ENCODE measurements around the gene TTC7B. TPM values are rescaled to one million over a fixed set of nuclear protein-coding genes. Genes with fewer than 3 reads are reported as not detected.

Gene TTC7B
- total and polyA plus RNA-seq, 2 experiments from 2014 or later, result 68.1 to 75.8 TPM

GRCh38 chr14:90556012-90556477 lies 260.2 kb downstream of the TTC7B start:
- H3K4me3 ChIP-seq, result no peak overlapping the region
- no peak for TF ChIP-seq CTCF (IDR thresholded peaks at IDR 0.05; ENCODE audit: low read depth, low read length)
- no peaks in the 10 kb centered on the region for H3K36me3 ChIP-seq
- no peaks in the 10 kb centered on the region for H3K9me3 ChIP-seq (ENCODE audit: low read depth)
- DNase-seq (ENCODE audit: low read depth in 1 of 2, low spot score in 1 of 2), result peak in 1 of 2 donors; percentile 82
- peaks cover 13% of the 10 kb centered on the region for H3K4me1 ChIP-seq (ENCODE audit: low read depth)
- H3K27me3 ChIP-seq, result no peaks in the 10 kb centered on the region
- peak overlapping the region; percentile 2 for H3K27ac ChIP-seq

- H3K27ac ChIP-seq, result no peak overlapping the region
- H3K36me3 ChIP-seq, result no peaks in the 10 kb centered on the region
- TF ChIP-seq CTCF (IDR thresholded peaks at IDR 0.05; ENCODE audit: low read depth, low read length), result no peak
- no peak overlapping the region for H3K4me3 ChIP-seq
- peaks cover 13% of the 10 kb centered on the region for H3K4me1 ChIP-seq (ENCODE audit: low read depth)
- H3K27me3 ChIP-seq, result no peaks in the 10 kb centered on the region
- DNase-seq (ENCODE audit: low read depth in 1 of 2, low spot score in 1 of 2), result no peak
- H3K9me3 ChIP-seq (ENCODE audit: low read depth), result no peaks in the 10 kb centered on the region
Observed at GRCh38 chr14:90555126-90556011, 260.9 kb downstream of the TTC7B start.

GRCh38 chr14:90554341-90554740 lies 261.9 kb downstream of the TTC7B start:
- H3K9me3 ChIP-seq (ENCODE audit: low read depth), result no peaks in the 10 kb centered on the region
- H3K27me3 ChIP-seq, result no peaks in the 10 kb centered on the region
- no peak for DNase-seq (ENCODE audit: low read depth in 1 of 2, low spot score in 1 of 2)
- no peak for TF ChIP-seq CTCF (IDR thresholded peaks at IDR 0.05; ENCODE audit: low read depth, low read length)
- H3K36me3 ChIP-seq, result no peaks in the 10 kb centered on the region
- no peak overlapping the region for H3K4me3 ChIP-seq
- no peak overlapping the region for H3K27ac ChIP-seq
- peaks cover 13% of the 10 kb centered on the region for H3K4me1 ChIP-seq (ENCODE audit: low read depth)

- Histone ChIP-seq H3K27ac (no peak overlapping the region), H3K4me3 (no peak overlapping the region), H3K36me3 (no peaks in the 10 kb centered on the region), H3K9me3 (ENCODE audit: low read depth) (no peaks in the 10 kb centered on the region), H3K4me1 (ENCODE audit: low read depth) (peaks cover 13% of the 10 kb centered on the region), H3K27me3 (no peaks in the 10 kb centered on the region)
- no peak for TF ChIP-seq CTCF (IDR thresholded peaks at IDR 0.05; ENCODE audit: low read depth, low read length)
- no peak for DNase-seq (ENCODE audit: low read depth in 1 of 2, low spot score in 1 of 2)
Observed at GRCh38 chr14:90553921-90554336, 262.3 kb downstream of the TTC7B start.

- Histone ChIP-seq H3K9me3 (ENCODE audit: low read depth) (no peaks in the 10 kb centered on the region), H3K4me1 (ENCODE audit: low read depth) (peaks cover 13% of the 10 kb centered on the region), H3K36me3 (no peaks in the 10 kb centered on the region), H3K4me3 (no peak overlapping the region), H3K27ac (no peak overlapping the region), H3K27me3 (no peaks in the 10 kb centered on the region)
- no peak for TF ChIP-seq CTCF (IDR thresholded peaks at IDR 0.05; ENCODE audit: low read depth, low read length)
- no peak for DNase-seq (ENCODE audit: low read depth in 1 of 2, low spot score in 1 of 2)
Observed at GRCh38 chr14:90553298-90553920, 262.8 kb downstream of the TTC7B start.

Measured in cardiac muscle cell (in vitro differentiated cells and primary cell).